H1 (cell line): ENCODE measurements around the gene CCDC51. TPM values are rescaled to one million over a fixed set of nuclear protein-coding genes. Genes with fewer than 3 reads are reported as not detected.

ENCODE experiments used
- CBX8 ChIP-seq: fragments of 300-800, 300-1000 bp; sonication (generic); IDR thresholded peaks from 2 replicates; pipeline ENCODE4 v1.7.1; 2016; ENCODE audit warnings: low read depth, low read length, borderline replicate concordance
- CTBP2 ChIP-seq: IDR thresholded peaks from 2 replicates; pipeline ENCODE4 v1.7.0; 2011; ENCODE audit warnings: borderline replicate concordance, mild to moderate bottlenecking, moderate library complexity, mixed read lengths, low read length; ENCODE audit not compliant: insufficient read depth, insufficient read length
- EZH2 ChIP-seq: fragments of 200-600 bp; sonication (generic); IDR thresholded peaks from 2 replicates; pipeline ENCODE4 v1.7.1; 2012; ENCODE audit warnings: low read depth, mild to moderate bottlenecking, moderate library complexity, low read length, inconsistent platforms; ENCODE audit not compliant: severe bottlenecking
- HDAC2 ChIP-seq, 2 experiments: fragments of 300-600 bp in 1 of 2; sonication (generic) in 1 of 2; IDR thresholded peaks; 2 replicates each; pipeline ENCODE4 v1.6.1; 2011 to 2012; ENCODE audit warnings: low read depth in 2 of 2, low read length in 2 of 2, mild to moderate bottlenecking in 2 of 2, moderate library complexity in 2 of 2, borderline replicate concordance in 1 of 2, inconsistent platforms in 1 of 2
- MAFK ChIP-seq: IDR thresholded peaks from 2 replicates; pipeline ENCODE4 v1.6.1; 2012; ENCODE audit warnings: low read depth, mild to moderate bottlenecking, improper control_type of control experiment, low read length
- SP2 ChIP-seq: IDR thresholded peaks from 2 replicates; pipeline ENCODE4 v1.6.1; 2012; ENCODE audit warnings: mild to moderate bottlenecking, low read length, inconsistent platforms
- polyA plus RNA-seq, 7 experiments: library from polyadenylated mRNA; depleted of rRNA in 3 of 7; stranded (reverse) in 5 of 7; unstranded in 2 of 7; fragments of >200 nt in 5 of 7; fragments of 200-250 nt in 2 of 7; gene quantifications; 1 replicate in 5 of 7; 2 replicates in 1 of 7; 4 replicates in 1 of 7; pipeline versions ENCODE4 v1.2.1 to v1.2.3, GENCODE V29; 2011 to 2013; ENCODE audit warnings: missing spikeins in 2 of 7, mixed read lengths in 2 of 7
- total RNA-seq: library from RNA; stranded (reverse); fragmentation: NEBNext Ultra II Directional; extraction: Animal tissue kit (Norgen Biotek cat#: 25700); gene quantifications from 2 replicates; pipeline ENCODE4 v1.2.1, GENCODE V29; 2021

The CCDC51 gene
- total and polyA plus RNA-seq, 2 of the 8 experiments (the other 6 are each of a cell fraction or from before 2014, with no cell fraction given), result 21.3 to 21.4 TPM

DNA sequence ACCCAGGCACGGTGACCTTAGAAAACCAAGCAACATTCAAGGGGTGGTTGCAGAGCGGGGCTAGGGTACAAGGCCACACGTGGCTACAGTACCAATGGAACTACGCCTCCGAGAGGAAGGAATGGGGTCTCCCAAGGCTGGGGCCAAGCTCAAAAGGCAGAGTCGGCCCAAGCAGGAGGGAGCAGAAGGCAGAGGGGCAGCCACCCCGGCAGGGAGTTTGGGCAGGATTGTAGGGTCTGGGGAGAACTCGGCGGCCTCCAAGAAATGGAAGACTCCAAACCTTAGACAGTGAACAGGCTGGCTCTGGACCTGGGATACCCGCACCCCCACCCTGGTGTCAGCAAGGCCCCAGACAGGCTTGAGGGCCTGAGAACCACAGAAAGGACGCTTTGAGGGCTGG is 35.3 kb upstream of the CCDC51 start (continued):
- TF ChIP-seq SP2 (no peak), EZH2 (no peak), HDAC2 (IDR thresholded peaks at IDR 0.05; ENCODE audit: borderline replicate concordance in 1 of 2, low read depth in 2 of 2, low read length in 2 of 2) (no peak), CTBP2 (no peak), MAFK (no peak), CBX8 (no peak)
